ENCODE measurements around the gene C7orf57.

DNA sequence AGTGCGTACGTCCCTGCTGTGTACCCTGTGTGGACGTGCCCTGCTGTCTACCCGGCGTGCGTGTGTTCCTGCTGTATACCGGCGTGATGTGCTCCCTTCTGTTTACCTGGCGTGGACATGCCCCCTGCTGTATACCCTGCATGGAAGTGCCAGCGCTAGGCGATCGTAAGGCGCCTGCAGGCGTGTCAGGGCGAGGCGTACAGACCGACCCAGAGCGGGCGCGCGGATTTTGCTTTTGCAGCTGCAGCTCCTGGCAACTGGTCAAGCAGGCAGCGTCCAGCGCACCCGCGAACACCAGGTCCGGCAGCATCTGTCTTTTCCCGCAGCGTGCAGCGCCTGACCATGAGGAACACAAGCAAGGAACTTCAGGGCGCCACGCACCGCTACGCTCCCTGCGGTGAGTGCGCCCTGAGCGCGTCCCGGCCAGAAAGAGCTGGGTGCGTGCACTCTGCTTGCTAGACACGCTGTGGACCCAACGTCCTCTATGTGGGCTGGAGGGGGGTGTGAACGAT is 680 bp downstream of the C7orf57 start:
- TF ChIP-seq, protein P1, sequence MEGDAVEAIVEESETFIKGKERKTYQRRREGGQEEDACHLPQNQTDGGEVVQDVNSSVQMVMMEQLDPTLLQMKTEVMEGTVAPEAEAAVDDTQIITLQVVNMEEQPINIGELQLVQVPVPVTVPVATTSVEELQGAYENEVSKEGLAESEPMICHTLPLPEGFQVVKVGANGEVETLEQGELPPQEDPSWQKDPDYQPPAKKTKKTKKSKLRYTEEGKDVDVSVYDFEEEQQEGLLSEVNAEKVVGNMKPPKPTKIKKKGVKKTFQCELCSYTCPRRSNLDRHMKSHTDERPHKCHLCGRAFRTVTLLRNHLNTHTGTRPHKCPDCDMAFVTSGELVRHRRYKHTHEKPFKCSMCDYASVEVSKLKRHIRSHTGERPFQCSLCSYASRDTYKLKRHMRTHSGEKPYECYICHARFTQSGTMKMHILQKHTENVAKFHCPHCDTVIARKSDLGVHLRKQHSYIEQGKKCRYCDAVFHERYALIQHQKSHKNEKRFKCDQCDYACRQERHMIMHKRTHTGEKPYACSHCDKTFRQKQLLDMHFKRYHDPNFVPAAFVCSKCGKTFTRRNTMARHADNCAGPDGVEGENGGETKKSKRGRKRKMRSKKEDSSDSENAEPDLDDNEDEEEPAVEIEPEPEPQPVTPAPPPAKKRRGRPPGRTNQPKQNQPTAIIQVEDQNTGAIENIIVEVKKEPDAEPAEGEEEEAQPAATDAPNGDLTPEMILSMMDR (IDR thresholded peaks at IDR 0.05) = no peak
- TF ChIP-seq POLR2A (IDR thresholded peaks at IDR 0.05) = no peak
- no peak for TF ChIP-seq EP300 (IDR thresholded peaks at IDR 0.05; ENCODE audit: low read depth)
- TF ChIP-seq POLR2AphosphoS5 (IDR thresholded peaks at IDR 0.05) = no peak
